K562 (cell line): Measurements from ENCODE around the gene RPL15. TPM values are rescaled to one million over a fixed set of nuclear protein-coding genes. Genes with fewer than 3 reads are reported as not detected.
A peak's percentile ranks its signal among the peaks of the same experiment; 100 is the strongest.

Source experiments
- BRCA1 ChIP-seq, 2 experiments: fragments of 450-650 bp in 1 of 2; sonication (generic) in 1 of 2; formaldehyde crosslinking in 1 of 2; IDR thresholded peaks; 2 replicates each; pipeline versions ENCODE4 v1.5.0 to v1.6.1; 2017 to 2020; ENCODE audit warnings: mild to moderate bottlenecking in 1 of 2, missing genetic modification reagents in 1 of 2
- BRF2 ChIP-seq: IDR thresholded peaks from 3 replicates; pipeline ENCODE4 v1.6.1; 2011; ENCODE audit warnings: borderline replicate concordance, mild to moderate bottlenecking; ENCODE audit not compliant: insufficient read length, insufficient read depth
- DNMT1 ChIP-seq: fragments of 450-650 bp; IDR thresholded peaks from 2 replicates; pipeline ENCODE4 v1.6.1; 2016; ENCODE audit warnings: antibody characterized with exemption, mild to moderate bottlenecking
- FOSL1 ChIP-seq: fragments of 200-800 bp; sonication (Bioruptor generic); conservative IDR thresholded peaks from 2 replicates; pipeline ENCODE4 v1.6.1; 2016; ENCODE audit warnings: missing genetic modification characterization, missing compliant biosample characterization
- FOXA3 ChIP-seq, 2 experiments: fragments of 450-650 bp in 1 of 2; sonication (generic) in 1 of 2; formaldehyde crosslinking; IDR thresholded peaks in 1 of 2; conservative IDR thresholded peaks in 1 of 2; 2 replicates each; pipeline versions ENCODE4 v1.4.0 to v1.8.0; 2020 to 2022; ENCODE audit warnings: mild to moderate bottlenecking in 2 of 2, missing genetic modification reagents in 1 of 2
- ILF3 ChIP-seq: fragments of 450-650 bp; IDR thresholded peaks from 2 replicates; pipeline ENCODE4 v1.6.1; 2018; ENCODE audit warnings: antibody characterized with exemption, mild to moderate bottlenecking, moderate library complexity, borderline replicate concordance
- KDM4B ChIP-seq, 2 experiments: fragments of 450-650 bp in 1 of 2; sonication (generic) in 1 of 2; IDR thresholded peaks; 2 replicates each; pipeline ENCODE4 v1.6.1; 2016 to 2017; ENCODE audit warnings: borderline replicate concordance in 2 of 2, antibody characterized with exemption in 1 of 2, low read depth in 1 of 2, mild to moderate bottlenecking in 1 of 2
- MAX ChIP-seq: sonication (generic); formaldehyde crosslinking; IDR thresholded peaks from 2 replicates; pipeline ENCODE4 v1.9.0; 2022; ENCODE audit warnings: mild to moderate bottlenecking, missing genetic modification reagents
- MCM2 ChIP-seq: fragments of 450-650 bp; IDR thresholded peaks from 2 replicates; pipeline ENCODE4 v1.6.1; 2017; ENCODE audit warnings: low read depth, mild to moderate bottlenecking
- MNT ChIP-seq, 2 experiments: fragments of 450-650 bp; conservative IDR thresholded peaks; 2 replicates each; pipeline ENCODE4 v1.6.1; 2017; ENCODE audit warnings: mild to moderate bottlenecking in 2 of 2, moderate library complexity in 2 of 2
- MTF1 ChIP-seq: fragments of 250-450 bp; sonication (Bioruptor Pico); IDR thresholded peaks from 2 replicates; pipeline ENCODE4 v1.9.0; 2021; ENCODE audit warnings: moderate library complexity, mild to moderate bottlenecking, inconsistent platforms, borderline replicate concordance
- NCOA4 ChIP-seq: fragments of 450-650 bp; IDR thresholded peaks from 2 replicates; pipeline ENCODE4 v1.6.1; 2018; ENCODE audit warnings: mild to moderate bottlenecking; ENCODE audit not compliant: partially characterized antibody
- PCBP1 ChIP-seq: fragments of 200-400 bp; formaldehyde crosslinking; IDR thresholded peaks from 2 replicates; pipeline ENCODE4 v1.6.1; 2018; ENCODE audit warnings: mild to moderate bottlenecking, low read depth, low read length; ENCODE audit not compliant: poor library complexity, severe bottlenecking
- PRPF4 ChIP-seq: fragments of 200-400 bp; formaldehyde crosslinking; IDR thresholded peaks from one replicate; pipeline ENCODE4 v1.6.1; 2017; ENCODE audit warnings: low read length, low read depth, mild to moderate bottlenecking; ENCODE audit not compliant: insufficient read depth, poor library complexity, severe bottlenecking
- RFX1 ChIP-seq: fragments of 450-650 bp; IDR thresholded peaks from 2 replicates; pipeline ENCODE4 v1.6.1; 2016; ENCODE audit warnings: mild to moderate bottlenecking, moderate library complexity
- SETDB1 ChIP-seq: IDR thresholded peaks from one replicate; pipeline ENCODE4 v1.6.1; 2012; ENCODE audit warnings: low read length, control low read depth, inconsistent platforms
- TSC22D4 ChIP-seq: fragments of 450-650 bp; IDR thresholded peaks from 2 replicates; pipeline ENCODE4 v1.6.1; 2016; ENCODE audit warnings: missing genetic modification characterization, missing biosample characterization, control low read depth
- USF1 ChIP-seq: sonication (generic); formaldehyde crosslinking; IDR thresholded peaks from 2 replicates; pipeline ENCODE4 v1.9.0; 2022; ENCODE audit warnings: mild to moderate bottlenecking, missing genetic modification reagents
- ZKSCAN3 ChIP-seq: fragments of 250-450 bp; sonication (Bioruptor Pico); IDR thresholded peaks from 2 replicates; pipeline ENCODE4 v1.4.0; 2020
- ZNF23 ChIP-seq: fragments of 250-450 bp; sonication (Bioruptor Pico); IDR thresholded peaks from 2 replicates; pipeline ENCODE4 v1.4.0; 2020; ENCODE audit warnings: mild to moderate bottlenecking
- ZNF280B ChIP-seq: fragments of 250-450 bp; sonication (Bioruptor Pico); IDR thresholded peaks from 2 replicates; pipeline ENCODE4 v1.5.1; 2021; ENCODE audit warnings: mild to moderate bottlenecking
- ZNF707 ChIP-seq: fragments of 250-450 bp; sonication (Bioruptor Pico); conservative IDR thresholded peaks from 2 replicates; pipeline ENCODE4 v1.8.0; 2022; ENCODE audit warnings: inconsistent platforms, mild to moderate bottlenecking, moderate library complexity
- ZNF717 ChIP-seq: fragments of 250-450 bp; sonication (Bioruptor Pico); IDR thresholded peaks from 2 replicates; pipeline ENCODE4 v1.5.0; 2021
- polyA plus RNA-seq, 8 experiments: library from polyadenylated mRNA; depleted of rRNA in 4 of 8; stranded (reverse) in 5 of 8; unstranded in 3 of 8; fragments of >200 nt; fragmentation: Nextera tagmentation in 2 of 8; fragmentation: Illumina TruSeq in 1 of 8; extraction: Ambion mirVana in 2 of 8; extraction: Trizol in 1 of 8; gene quantifications; 2 replicates each; pipeline versions ENCODE4 v1.2.1 to v1.2.3, GENCODE V29; 2011 to 2014; ENCODE audit warnings: inconsistent platforms in 1 of 8, missing spikeins in 1 of 8
- total RNA-seq, 7 experiments: library from RNA; depleted of rRNA in 6 of 7; stranded (reverse); fragments of >200 nt in 6 of 7; fragmentation: Illumina TruSeq in 2 of 7; extraction: Trizol in 2 of 7; gene quantifications; 2 replicates each; pipeline versions ENCODE4 v1.2.1 to v1.2.3, GENCODE V29; 2011 to 2021; ENCODE audit warnings: low replicate concordance in 1 of 7

Gene RPL15
- total and polyA plus RNA-seq, 9 of the 15 experiments (the other 6 are each of a cell fraction or from before 2014, with no cell fraction given), result 2,393 to 8,850 (median 3,928) TPM

- peak; percentile 10 for TF ChIP-seq PRPF4
- TF ChIP-seq BRCA1 (IDR thresholded peaks at IDR 0.05), result no peak
- TF ChIP-seq BRCA1 (CRISPR knock-in tag; IDR thresholded peaks at IDR 0.05), result no peak
- TF ChIP-seq NCOA4, result no peak
- no peak for TF ChIP-seq ZKSCAN3
- no peak for TF ChIP-seq ZNF23 (CRISPR knock-in tag)
- TF ChIP-seq DNMT1, result no peak
- TF ChIP-seq BRF2, result no peak
- no peak for TF ChIP-seq ZNF707 (CRISPR knock-in tag)
- no peak for TF ChIP-seq TSC22D4 (tag)
- TF ChIP-seq ZNF280B, result no peak
- no peak for TF ChIP-seq MCM2
- TF ChIP-seq ILF3, result no peak
- peak in 1 of 2 experiments; percentile 17; a peak in 2 of 4 replicates for TF ChIP-seq FOXA3 (CRISPR knock-in tag; conservative IDR thresholded peaks at IDR 0.05 in 1 of 2, IDR thresholded peaks at IDR 0.05 in 1 of 2)
- no peak for TF ChIP-seq RFX1
- TF ChIP-seq PCBP1, result peak; percentile 29
- peak; percentile 98 to 100 for TF ChIP-seq MNT (conservative IDR thresholded peaks at IDR 0.05)
- TF ChIP-seq KDM4B (IDR thresholded peaks at IDR 0.05; ENCODE audit: borderline replicate concordance in 2 of 2, low read depth in 1 of 2), result no peak
- TF ChIP-seq MTF1 (CRISPR knock-in tag), result no peak
- TF ChIP-seq FOSL1 (tag), result peak; percentile 60
- peak; percentile 91 for TF ChIP-seq USF1 (CRISPR knock-in tag)
- TF ChIP-seq SETDB1, result no peak
- TF ChIP-seq MAX (CRISPR knock-in tag), result peak; percentile 96
- no peak for TF ChIP-seq ZNF717
Observed at GRCh38 chr3:23945913-23946687, 29.2 kb downstream of the RPL15 start (continued).
